B cell (primary cell): ENCODE measurements around the gene GASK1B.

Experiments used
- CTCF ChIP-seq: fragments of 200-600 bp; IDR thresholded peaks from one replicate; pipeline ENCODE4 v1.8.0; 2022; ENCODE audit warnings: antibody characterized with exemption, mild to moderate bottlenecking
- EZH2 ChIP-seq: IDR thresholded peaks from 2 replicates; pipeline ENCODE4 v1.6.1; 2012; ENCODE audit warnings: borderline replicate concordance, low read depth, mild to moderate bottlenecking, moderate library complexity, low read length; ENCODE audit not compliant: insufficient read depth, poor library complexity, severe bottlenecking

GRCh38 chr4:158159718-158160094 is 13.1 kb downstream of the GASK1B start:
- TF ChIP-seq CTCF (no peak), EZH2 (no peak)
